GM13977 (cell line): ENCODE data around the gene RAP1A.

ENCODE experiments used
- DNase-seq: peaks from one replicate; pipeline ENCODE4 v3.0.0; 2012; ENCODE audit warnings: low spot score
- in situ Hi-C: fragments of 300-500 bp; cut with MboI; formaldehyde crosslinking; loops from one replicate; pipeline ENCODE4 v1.12.0; 2022; ENCODE audit warnings: low sequenced_read_pairs, low pct_unique_long_range_greater_than_20kb, mixed read lengths, inconsistent platforms; ENCODE audit not compliant: unreplicated experiment
- TF ChIP-seq, protein P1 (sequence below): IDR thresholded peaks from 2 replicates; pipeline ENCODE4 v1.5.1; 2012; ENCODE audit warnings: mild to moderate bottlenecking, control low read depth; ENCODE audit not compliant: insufficient read depth; ENCODE audit errors: extremely low read depth, missing control alignments

RAP1A gene

DNA sequence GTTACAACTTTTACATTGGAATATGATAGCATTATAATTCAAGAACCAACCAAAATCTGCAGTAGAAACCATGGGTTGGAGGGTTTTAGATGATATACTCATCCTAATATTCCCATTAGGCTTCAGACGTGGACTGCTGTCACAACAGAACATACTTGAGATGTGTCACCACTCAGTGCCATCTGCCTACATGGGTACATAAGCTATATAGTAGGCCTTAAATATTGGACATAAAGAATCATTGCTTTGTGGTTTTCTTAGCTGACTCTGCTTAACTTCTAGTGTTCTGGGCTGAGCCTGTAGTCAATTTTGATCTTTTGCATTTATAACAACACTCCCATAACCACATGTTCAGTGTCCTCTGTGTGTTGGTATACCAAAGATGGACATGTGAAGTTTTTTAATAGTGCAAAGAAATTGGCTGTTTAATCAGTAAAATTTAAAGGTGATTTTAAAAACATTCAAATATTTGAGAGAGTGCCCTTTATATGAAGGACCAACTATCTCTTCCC is 14.2 kb downstream of the RAP1A start:
- TF ChIP-seq, protein P1, sequence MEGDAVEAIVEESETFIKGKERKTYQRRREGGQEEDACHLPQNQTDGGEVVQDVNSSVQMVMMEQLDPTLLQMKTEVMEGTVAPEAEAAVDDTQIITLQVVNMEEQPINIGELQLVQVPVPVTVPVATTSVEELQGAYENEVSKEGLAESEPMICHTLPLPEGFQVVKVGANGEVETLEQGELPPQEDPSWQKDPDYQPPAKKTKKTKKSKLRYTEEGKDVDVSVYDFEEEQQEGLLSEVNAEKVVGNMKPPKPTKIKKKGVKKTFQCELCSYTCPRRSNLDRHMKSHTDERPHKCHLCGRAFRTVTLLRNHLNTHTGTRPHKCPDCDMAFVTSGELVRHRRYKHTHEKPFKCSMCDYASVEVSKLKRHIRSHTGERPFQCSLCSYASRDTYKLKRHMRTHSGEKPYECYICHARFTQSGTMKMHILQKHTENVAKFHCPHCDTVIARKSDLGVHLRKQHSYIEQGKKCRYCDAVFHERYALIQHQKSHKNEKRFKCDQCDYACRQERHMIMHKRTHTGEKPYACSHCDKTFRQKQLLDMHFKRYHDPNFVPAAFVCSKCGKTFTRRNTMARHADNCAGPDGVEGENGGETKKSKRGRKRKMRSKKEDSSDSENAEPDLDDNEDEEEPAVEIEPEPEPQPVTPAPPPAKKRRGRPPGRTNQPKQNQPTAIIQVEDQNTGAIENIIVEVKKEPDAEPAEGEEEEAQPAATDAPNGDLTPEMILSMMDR, result no peak
- no peak for DNase-seq
- in situ Hi-C loops, result no loop called here

DNA sequence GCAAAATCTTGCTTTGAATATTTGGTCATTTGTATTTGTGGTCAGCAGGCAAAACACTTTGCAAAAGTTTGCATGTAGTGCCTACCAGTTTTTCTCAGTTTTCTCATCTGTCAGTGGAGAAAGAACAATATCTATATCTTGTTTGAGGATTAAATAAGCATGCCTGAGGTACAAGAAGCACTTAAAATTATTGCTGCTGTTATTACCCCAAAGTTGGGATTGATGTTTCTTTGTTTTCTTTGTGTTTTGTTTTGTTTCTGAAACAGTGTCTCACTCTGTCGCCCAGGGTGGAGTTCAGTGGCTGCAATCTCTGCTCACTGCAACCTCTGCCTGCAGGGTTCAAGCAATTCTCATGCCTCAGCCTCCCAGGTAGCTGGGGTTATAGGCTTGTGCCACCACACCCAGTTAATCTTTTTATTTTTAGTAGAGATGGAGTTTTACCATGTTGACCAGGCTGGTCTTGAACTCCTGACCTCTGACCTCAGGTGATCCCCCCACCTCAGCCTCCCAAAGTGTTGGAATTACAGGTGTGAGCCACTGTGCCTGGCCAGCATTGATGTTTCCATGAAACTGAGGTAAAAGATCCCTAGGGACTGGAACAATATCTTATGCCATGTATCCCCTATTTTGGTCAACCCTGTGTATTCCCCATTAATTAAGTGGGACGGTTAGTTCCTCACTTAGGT is 15.9 kb downstream of the RAP1A start:
- no peak for DNase-seq
- in situ Hi-C loops, result no loop called here

DNA sequence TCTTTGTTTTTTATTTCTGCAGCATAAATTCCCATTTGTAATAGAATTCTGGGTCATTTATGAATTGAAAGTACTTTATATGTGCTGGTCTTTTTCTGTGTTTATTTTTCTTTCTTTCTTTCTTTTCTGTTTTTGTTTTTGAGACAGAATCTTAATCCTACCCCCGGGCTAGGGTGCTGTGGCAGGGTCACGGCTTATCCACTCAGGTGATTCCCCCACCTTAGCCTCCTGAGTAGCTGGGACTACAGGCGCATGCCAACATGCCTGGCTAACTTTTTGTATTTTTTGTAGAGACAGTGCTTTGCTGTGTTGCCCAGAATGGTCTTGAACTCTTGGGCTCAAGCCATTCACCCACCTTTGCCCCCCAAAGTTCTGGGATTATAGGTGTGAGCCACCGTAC is 18.7 kb downstream of the RAP1A start:
- in situ Hi-C loops, result no loop called here
- TF ChIP-seq, protein P1, result no peak
- DNase-seq, result no peak

More for the DNA sequence above, 15.9 kb downstream of the RAP1A start:
- TF ChIP-seq, protein P1, result no peak

DNA sequence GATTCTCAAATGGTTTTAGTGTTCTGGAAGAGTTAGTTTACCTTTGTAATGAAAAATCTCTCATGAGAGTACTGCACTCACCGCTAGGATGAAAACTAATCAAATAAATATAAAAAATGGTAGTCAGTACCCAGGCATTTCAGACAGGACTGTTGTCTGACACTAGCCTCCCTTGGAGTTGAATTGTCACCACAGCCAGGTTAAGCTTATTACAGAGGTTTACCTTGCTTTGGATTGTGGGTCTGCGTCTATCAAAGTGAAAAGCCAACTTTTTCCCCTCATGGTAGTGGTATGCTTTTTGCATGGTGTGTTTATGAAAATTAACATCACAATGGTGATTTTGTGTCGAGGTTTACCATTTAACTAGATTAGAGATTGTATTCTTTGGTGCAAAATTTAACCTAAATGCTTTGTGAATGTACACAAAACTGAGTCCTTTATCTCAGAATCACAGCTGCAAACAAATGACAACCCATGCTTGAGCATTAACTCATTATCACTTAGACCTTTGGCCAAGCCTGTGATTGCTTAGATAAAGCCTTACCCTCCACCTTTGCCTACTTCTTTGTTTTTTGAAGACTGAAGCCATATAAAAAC is 20.1 kb downstream of the RAP1A start:
- in situ Hi-C loops, result no loop called here
- TF ChIP-seq, protein P1, result no peak
- DNase-seq, result no peak

DNA sequence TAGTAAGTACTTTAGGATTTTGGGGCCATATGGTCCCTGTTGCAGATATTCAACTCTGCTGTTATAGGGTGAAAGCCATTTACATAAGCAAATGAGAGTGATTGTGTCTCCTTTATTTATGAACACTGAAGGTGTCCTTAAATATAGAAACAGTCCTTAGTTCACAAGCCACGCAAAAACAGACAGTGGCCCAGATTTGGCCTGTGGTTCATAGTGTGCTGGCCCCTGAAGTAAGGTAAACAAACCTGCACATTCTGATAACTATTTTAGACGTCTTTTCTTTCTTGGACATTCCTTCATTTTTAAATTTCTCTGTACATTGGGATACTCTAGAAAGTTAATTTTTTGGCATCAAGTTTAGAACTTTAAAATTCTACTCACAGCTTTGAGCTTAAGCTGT is 23.5 kb downstream of the RAP1A start:
- in situ Hi-C loops, result no loop called here
- no peak for DNase-seq
- TF ChIP-seq, protein P1, result no peak

DNA sequence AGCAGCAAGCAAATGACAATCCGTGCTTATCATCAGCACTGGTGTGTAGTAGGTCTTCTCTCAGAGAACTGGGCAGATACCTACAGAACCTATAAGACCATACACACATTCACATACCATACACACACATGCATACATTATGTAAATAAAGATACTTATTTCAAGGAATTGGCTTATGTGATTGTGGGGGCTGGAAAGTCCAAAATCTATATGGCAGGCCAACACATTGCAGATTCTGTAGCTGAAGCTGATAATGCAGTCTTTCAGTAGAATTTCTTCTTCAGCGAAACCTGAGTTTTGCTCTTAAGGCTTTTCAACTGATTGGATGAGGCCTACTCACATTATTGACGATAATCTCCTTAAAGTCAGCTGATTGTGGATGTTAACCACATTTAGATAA is 24.1 kb downstream of the RAP1A start:
- in situ Hi-C loops, result no loop called here
- TF ChIP-seq, protein P1, result no peak
- no peak for DNase-seq
